H9 (cell line): ENCODE results near the gene PGM2L1. TPM values are rescaled to one million over a fixed set of nuclear protein-coding genes. Genes with fewer than 3 reads are reported as not detected.

Experiments used
- DNase-seq: peaks from one replicate; pipeline ENCODE4 v3.0.0-alpha.2; 2017
- H2AFZ ChIP-seq: one replicate; pipeline ENCODE4 v1.6.1; 2013; ENCODE audit warnings: mild to moderate bottlenecking, low read length, control low read depth, moderate library complexity
- H2AK5ac ChIP-seq: 2 replicates; pipeline ENCODE4 v1.6.1; 2013; ENCODE audit warnings: low read length, control low read depth, mixed read lengths; ENCODE audit not compliant: insufficient read length
- H2BK120ac ChIP-seq: one replicate; pipeline ENCODE4 v1.6.1; 2013; ENCODE audit warnings: low read depth, mild to moderate bottlenecking, low read length, control low read depth, inconsistent platforms; ENCODE audit not compliant: poor library complexity, severe bottlenecking
- H2BK12ac ChIP-seq: 2 replicates; pipeline ENCODE4 v1.6.1; 2013; ENCODE audit warnings: low read length, control low read depth, mixed read lengths, low read depth; ENCODE audit not compliant: insufficient read length
- H2BK15ac ChIP-seq: 2 replicates; pipeline ENCODE4 v1.6.1; 2013; ENCODE audit warnings: low read depth, low read length, control low read depth
- H2BK20ac ChIP-seq: one replicate; pipeline ENCODE4 v1.6.1; 2013; ENCODE audit warnings: low read depth, mild to moderate bottlenecking, low read length, control low read depth, inconsistent platforms; ENCODE audit not compliant: poor library complexity, severe bottlenecking
- H2BK5ac ChIP-seq: 2 replicates; pipeline ENCODE4 v1.6.1; 2013; ENCODE audit warnings: low read length, control low read depth, mixed read lengths; ENCODE audit not compliant: insufficient read length
- H3K14ac ChIP-seq: 2 replicates; pipeline ENCODE4 v1.6.1; 2013; ENCODE audit warnings: low read length, control low read depth; ENCODE audit not compliant: insufficient read depth
- H3K18ac ChIP-seq: 2 replicates; pipeline ENCODE4 v1.6.1; 2013; ENCODE audit warnings: low read depth, mild to moderate bottlenecking, mixed read lengths, low read length, control low read depth; ENCODE audit not compliant: insufficient read length
- H3K23ac ChIP-seq: 2 replicates; pipeline ENCODE4 v1.6.1; 2013; ENCODE audit warnings: low read length, control low read depth, mixed read lengths, low read depth; ENCODE audit not compliant: insufficient read length
- H3K23me2 ChIP-seq: 2 replicates; pipeline ENCODE4 v1.6.1; 2013; ENCODE audit warnings: low read depth, mild to moderate bottlenecking, mixed read lengths, low read length, control low read depth; ENCODE audit not compliant: insufficient read length, poor library complexity, severe bottlenecking
- H3K27ac ChIP-seq: 2 replicates; pipeline ENCODE4 v1.5.1; 2013; ENCODE audit warnings: low read length, control low read depth, mixed read lengths, low read depth; ENCODE audit not compliant: insufficient read length
- H3K27me3 ChIP-seq: 2 replicates; pipeline ENCODE4 v1.6.1; 2013; ENCODE audit warnings: low read length, control low read depth, inconsistent platforms; ENCODE audit not compliant: insufficient read depth
- H3K4ac ChIP-seq: 2 replicates; pipeline ENCODE4 v1.6.1; 2013; ENCODE audit warnings: low read depth, mild to moderate bottlenecking, control low read depth, inconsistent platforms, low read length, moderate library complexity
- H3K4me1 ChIP-seq: 2 replicates; pipeline ENCODE4 v1.6.1; 2013; ENCODE audit warnings: low read length, control low read depth, inconsistent platforms; ENCODE audit not compliant: insufficient read depth
- H3K4me2 ChIP-seq: 2 replicates; pipeline ENCODE4 v1.6.1; 2013; ENCODE audit warnings: low read length, control low read depth, mixed read lengths; ENCODE audit not compliant: insufficient read length, insufficient read depth
- H3K56ac ChIP-seq: 2 replicates; pipeline ENCODE4 v1.6.1; 2013; ENCODE audit warnings: low read depth, mild to moderate bottlenecking, mixed read lengths, low read length, control low read depth; ENCODE audit not compliant: insufficient read length
- H3K79me1 ChIP-seq: 2 replicates; pipeline ENCODE4 v1.6.1; 2013; ENCODE audit warnings: low read depth, mild to moderate bottlenecking, moderate library complexity, low read length, control low read depth, inconsistent platforms; ENCODE audit not compliant: insufficient read depth, poor library complexity, severe bottlenecking
- H3K79me2 ChIP-seq: 2 replicates; pipeline ENCODE4 v1.6.1; 2013; ENCODE audit warnings: low read length, control low read depth, inconsistent platforms; ENCODE audit not compliant: insufficient read depth
- H3K9ac ChIP-seq: 2 replicates; pipeline ENCODE4 v1.6.1; 2013; ENCODE audit warnings: low read length, control low read depth, mixed read lengths; ENCODE audit not compliant: insufficient read length; ENCODE audit errors: extremely low read depth
- H3K9me3 ChIP-seq: one replicate; pipeline ENCODE4 v1.6.1; 2013; ENCODE audit warnings: low read depth, low read length, inconsistent platforms; ENCODE audit not compliant: control insufficient read depth
- H3T11ph ChIP-seq: one replicate; pipeline ENCODE4 v1.6.1; 2013; ENCODE audit warnings: mild to moderate bottlenecking, low read length, control low read depth, inconsistent platforms
- H4K20me1 ChIP-seq: one replicate; pipeline ENCODE4 v1.6.1; 2013; ENCODE audit not compliant: control insufficient read depth, insufficient read length, insufficient read depth
- H4K5ac ChIP-seq: 2 replicates; pipeline ENCODE4 v1.6.1; 2013; ENCODE audit warnings: low read depth, mild to moderate bottlenecking, mixed read lengths, low read length, control low read depth; ENCODE audit not compliant: insufficient read length
- H4K8ac ChIP-seq: replicated peaks from 2 replicates; pipeline ENCODE4 v1.6.1; 2013; ENCODE audit warnings: low read length, control low read depth, mixed read lengths, low read depth; ENCODE audit not compliant: insufficient read length
- H4K91ac ChIP-seq: 2 replicates; pipeline ENCODE4 v1.6.1; 2013; ENCODE audit warnings: low read depth, mild to moderate bottlenecking, moderate library complexity, mixed read lengths, low read length, control low read depth; ENCODE audit not compliant: insufficient read length
- H3K27ac Mint-ChIP-seq, 3 experiments: 2 replicates in 2 of 3; 3 replicates in 1 of 3; pipeline ENCODE4 v1.8.0; 2020 to 2021; ENCODE audit warnings: mixed read lengths in 3 of 3, mild to moderate bottlenecking in 1 of 3, moderate library complexity in 1 of 3
- H3K27me3 Mint-ChIP-seq: 2 replicates; pipeline ENCODE4 v1.8.0; 2021; ENCODE audit warnings: low read depth, mild to moderate bottlenecking, moderate library complexity, mixed read lengths
- H3K36me3 Mint-ChIP-seq, 3 experiments: 2 replicates in 2 of 3; 3 replicates in 1 of 3; pipeline ENCODE4 v1.8.0; 2020 to 2021; ENCODE audit warnings: low read depth in 3 of 3, mixed read lengths in 3 of 3; ENCODE audit not compliant: insufficient read depth in 1 of 3
- H3K4me1 Mint-ChIP-seq, 2 experiments: 2 replicates each; pipeline ENCODE4 v1.8.0; 2020; ENCODE audit warnings: mixed read lengths in 2 of 2
- H3K4me3 Mint-ChIP-seq, 2 experiments: 2 replicates in 1 of 2; 3 replicates in 1 of 2; pipeline ENCODE4 v1.8.0; 2020 to 2021; ENCODE audit warnings: mild to moderate bottlenecking in 2 of 2, mixed read lengths in 2 of 2, moderate library complexity in 1 of 2
- H3K9me3 Mint-ChIP-seq, 2 experiments: 2 replicates in 1 of 2; 3 replicates in 1 of 2; pipeline ENCODE4 v1.8.0; 2020; ENCODE audit warnings: mild to moderate bottlenecking in 2 of 2, mixed read lengths in 2 of 2, moderate library complexity in 1 of 2
- WGBS: extraction: QIAGEN DNeasy Blood & Tissue Kit; methylation state at CpG from one replicate; pipeline ENCODE4 v1.1.7; 2013; ENCODE audit warnings: missing lambda C conversion rate, low lambda C conversion rate, mixed read lengths; ENCODE audit not compliant: insufficient read length; ENCODE audit errors: extremely low coverage; 5-methylcytosine and 5-hydroxymethylcytosine counted together
- total RNA-seq: library from RNA; stranded (reverse); gene quantifications from 2 replicates; pipeline ENCODE4 v1.2.1, GENCODE V29; 2021
- TF ChIP-seq, protein P1 (sequence below): fragments of 200-600 bp; sonication (generic); conservative IDR thresholded peaks from 3 replicates; pipeline ENCODE4 v1.8.0; 2021; ENCODE audit warnings: antibody characterized with exemption, mild to moderate bottlenecking

PGM2L1 gene
- total RNA-seq, 1 experiment from 2014 or later = 16.9 TPM

DNA sequence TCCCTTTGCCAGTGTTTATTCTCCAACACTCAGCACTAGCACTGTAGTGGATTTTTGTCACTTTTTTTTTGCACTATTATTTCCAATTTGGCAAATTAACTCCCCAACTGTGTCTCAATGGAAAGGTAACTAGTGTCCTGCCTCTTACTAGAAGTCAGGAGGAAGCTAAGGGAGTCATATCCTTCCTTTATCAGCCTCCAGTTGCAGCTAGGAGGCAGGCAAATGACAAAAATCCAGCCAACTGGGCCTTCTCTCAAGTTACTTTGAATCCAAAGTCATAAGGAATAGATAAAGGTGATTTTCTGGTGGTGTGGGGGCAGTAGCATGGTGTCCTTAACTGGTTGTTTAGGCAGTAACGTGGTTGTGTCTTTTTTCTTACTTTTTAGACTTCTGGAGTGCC lies 71.2 kb downstream of the PGM2L1 start:
- Histone ChIP-seq H3K4me1 (no peaks in the 10 kb centered on the region; the same call in 1 of the 2 replicates), H3K56ac (no peak overlapping the region), H3K27ac (no peak overlapping the region), H2AFZ (no peak overlapping the region), H3K79me1 (no peaks in the 10 kb centered on the region), H2AK5ac (no peak overlapping the region), H3K4ac (no peak overlapping the region), H3K14ac (no peak overlapping the region), H3K18ac (no peak overlapping the region), H2BK5ac (no peak overlapping the region), H3K27me3 (no peaks in the 10 kb centered on the region), H3K9me3 (no peaks in the 10 kb centered on the region), H3K4me2 (no peak overlapping the region), H4K8ac (no peak overlapping the region), H3T11ph (no peak overlapping the region), H2BK120ac (no peak overlapping the region), H3K23me2 (no peaks in the 10 kb centered on the region), H3K9ac (no peak overlapping the region), H4K91ac (no peak overlapping the region), H4K5ac (no peak overlapping the region), H3K23ac (no peak overlapping the region), H4K20me1 (no peaks in the 10 kb centered on the region), H2BK12ac (no peak overlapping the region), H2BK20ac (no peak overlapping the region), H3K79me2 (no peaks in the 10 kb centered on the region), H2BK15ac (no peak overlapping the region)
- Mint-ChIP-seq H3K9me3 (peaks cover 6 to 7% of the 10 kb centered on the region in 2 experiments; a peak in 4 of 5 replicates), H3K4me1 (peaks cover 6 to 8% of the 10 kb centered on the region in 2 experiments; a peak in 3 of 4 replicates), H3K36me3 (peaks cover 4 to 22% (median 18%) of the 10 kb centered on the region in 3 experiments; a peak in 6 of 7 replicates), H3K27ac (peak overlapping the region in 1 of 3 experiments; percentile 75; a peak in 1 of 7 replicates), H3K27me3 (peaks cover 2% of the 10 kb centered on the region), H3K4me3 (no peak overlapping the region)
- TF ChIP-seq, protein P1, sequence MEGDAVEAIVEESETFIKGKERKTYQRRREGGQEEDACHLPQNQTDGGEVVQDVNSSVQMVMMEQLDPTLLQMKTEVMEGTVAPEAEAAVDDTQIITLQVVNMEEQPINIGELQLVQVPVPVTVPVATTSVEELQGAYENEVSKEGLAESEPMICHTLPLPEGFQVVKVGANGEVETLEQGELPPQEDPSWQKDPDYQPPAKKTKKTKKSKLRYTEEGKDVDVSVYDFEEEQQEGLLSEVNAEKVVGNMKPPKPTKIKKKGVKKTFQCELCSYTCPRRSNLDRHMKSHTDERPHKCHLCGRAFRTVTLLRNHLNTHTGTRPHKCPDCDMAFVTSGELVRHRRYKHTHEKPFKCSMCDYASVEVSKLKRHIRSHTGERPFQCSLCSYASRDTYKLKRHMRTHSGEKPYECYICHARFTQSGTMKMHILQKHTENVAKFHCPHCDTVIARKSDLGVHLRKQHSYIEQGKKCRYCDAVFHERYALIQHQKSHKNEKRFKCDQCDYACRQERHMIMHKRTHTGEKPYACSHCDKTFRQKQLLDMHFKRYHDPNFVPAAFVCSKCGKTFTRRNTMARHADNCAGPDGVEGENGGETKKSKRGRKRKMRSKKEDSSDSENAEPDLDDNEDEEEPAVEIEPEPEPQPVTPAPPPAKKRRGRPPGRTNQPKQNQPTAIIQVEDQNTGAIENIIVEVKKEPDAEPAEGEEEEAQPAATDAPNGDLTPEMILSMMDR = no peak
- WGBS = no CpG with 5 or more reads among the region's 1 CpG
- no peak for DNase-seq
